GM10248 (cell line): Measurements from ENCODE around the gene OR10H3.

ENCODE experiments used
- CTCF ChIA-PET: fragments of 300-600 bp; sonication (Branson Sonifier 250); formaldehyde crosslinking; extraction: SDS; loops from one replicate; lab custom pipeline; 2021; ENCODE audit warnings: antibody characterized with exemption; lab: Yijun Ruan, JAX
- POLR2A ChIA-PET: fragments of 350-650 bp; sonication (Branson Sonifier 250); formaldehyde crosslinking; extraction: SDS; loops from one replicate; lab custom pipeline; 2020; ENCODE audit warnings: antibody characterized with exemption; lab: Yijun Ruan, JAX
- DNase-seq: peaks from one replicate; pipeline ENCODE4 v3.0.0; 2012; ENCODE audit errors: extremely low spot score
- TF ChIP-seq, protein P1 (sequence below): IDR thresholded peaks from 2 replicates; pipeline ENCODE4 v1.5.1; 2012; ENCODE audit warnings: mild to moderate bottlenecking, low read depth; ENCODE audit errors: extremely low read depth, missing control alignments, control extremely low read depth

OR10H3 gene

DNA sequence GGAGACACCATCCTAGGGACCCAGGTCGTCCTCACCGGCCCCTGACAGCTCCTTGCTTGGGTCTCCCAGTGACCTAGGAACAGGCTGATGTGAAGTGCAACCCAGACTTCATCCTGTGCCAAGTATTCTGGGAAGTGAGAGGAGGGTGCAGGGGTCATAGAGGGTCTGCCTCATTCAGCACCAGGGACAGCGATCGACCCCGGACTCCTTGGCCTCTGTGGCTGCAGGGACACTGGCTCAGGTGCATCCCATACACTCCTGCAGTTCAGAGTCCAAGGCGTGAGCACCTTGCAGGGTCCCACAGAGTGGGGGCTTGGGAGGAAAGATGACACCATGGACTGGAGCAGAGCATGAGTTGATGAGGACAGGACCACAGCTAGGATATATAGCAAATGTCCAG lies 20.0 kb upstream of the OR10H3 start:
- no peak for DNase-seq
- ChIA-PET POLR2A (no interaction called here), CTCF (no interaction called here)
- TF ChIP-seq, protein P1, sequence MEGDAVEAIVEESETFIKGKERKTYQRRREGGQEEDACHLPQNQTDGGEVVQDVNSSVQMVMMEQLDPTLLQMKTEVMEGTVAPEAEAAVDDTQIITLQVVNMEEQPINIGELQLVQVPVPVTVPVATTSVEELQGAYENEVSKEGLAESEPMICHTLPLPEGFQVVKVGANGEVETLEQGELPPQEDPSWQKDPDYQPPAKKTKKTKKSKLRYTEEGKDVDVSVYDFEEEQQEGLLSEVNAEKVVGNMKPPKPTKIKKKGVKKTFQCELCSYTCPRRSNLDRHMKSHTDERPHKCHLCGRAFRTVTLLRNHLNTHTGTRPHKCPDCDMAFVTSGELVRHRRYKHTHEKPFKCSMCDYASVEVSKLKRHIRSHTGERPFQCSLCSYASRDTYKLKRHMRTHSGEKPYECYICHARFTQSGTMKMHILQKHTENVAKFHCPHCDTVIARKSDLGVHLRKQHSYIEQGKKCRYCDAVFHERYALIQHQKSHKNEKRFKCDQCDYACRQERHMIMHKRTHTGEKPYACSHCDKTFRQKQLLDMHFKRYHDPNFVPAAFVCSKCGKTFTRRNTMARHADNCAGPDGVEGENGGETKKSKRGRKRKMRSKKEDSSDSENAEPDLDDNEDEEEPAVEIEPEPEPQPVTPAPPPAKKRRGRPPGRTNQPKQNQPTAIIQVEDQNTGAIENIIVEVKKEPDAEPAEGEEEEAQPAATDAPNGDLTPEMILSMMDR = no peak

DNA sequence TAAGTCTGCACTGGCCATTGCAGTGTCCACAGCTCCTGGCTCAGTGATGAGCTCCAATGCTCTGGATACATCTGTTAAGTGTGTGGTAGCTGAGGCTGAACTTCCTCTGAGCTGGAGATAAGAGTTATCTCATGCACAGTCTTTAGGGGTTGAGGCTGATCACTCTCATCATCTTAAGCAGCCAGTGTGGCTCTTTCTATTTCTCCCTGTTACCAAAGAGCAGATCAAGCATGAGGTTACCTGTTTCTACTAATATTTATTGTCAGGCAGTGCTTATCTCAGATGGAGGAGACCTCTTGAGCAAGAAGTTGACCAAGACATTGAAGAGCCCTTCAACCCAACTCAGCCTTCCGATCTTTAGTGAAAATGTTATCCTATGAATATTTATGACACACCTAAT lies 16.5 kb upstream of the OR10H3 start:
- CTCF ChIA-PET = no interaction called here
- no peak for DNase-seq
- POLR2A ChIA-PET = no interaction called here
- TF ChIP-seq, protein P1 = no peak

DNA sequence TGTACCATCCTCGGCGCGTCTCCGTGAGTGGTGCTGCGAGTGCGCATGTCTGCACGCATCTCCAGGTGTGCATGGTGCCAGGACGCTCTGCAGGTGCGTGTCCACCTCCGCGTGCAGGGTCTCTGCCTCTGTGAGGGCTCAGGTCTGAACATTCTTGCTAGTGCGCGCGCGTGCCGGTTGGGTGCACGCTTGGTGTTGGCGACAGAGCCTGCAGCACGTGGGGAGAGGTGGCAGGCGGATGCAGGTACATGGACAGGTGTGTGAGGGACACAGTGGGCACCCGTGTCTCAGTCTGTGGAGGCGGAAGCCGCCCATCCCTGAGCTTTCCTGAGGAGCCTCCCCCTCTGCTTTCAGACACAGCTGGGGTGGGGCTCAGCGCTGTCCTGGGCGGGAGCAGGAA lies 14.8 kb upstream of the OR10H3 start:
- no peak for DNase-seq
- ChIA-PET CTCF (no interaction called here), POLR2A (no interaction called here)
- TF ChIP-seq, protein P1 = no peak

DNA sequence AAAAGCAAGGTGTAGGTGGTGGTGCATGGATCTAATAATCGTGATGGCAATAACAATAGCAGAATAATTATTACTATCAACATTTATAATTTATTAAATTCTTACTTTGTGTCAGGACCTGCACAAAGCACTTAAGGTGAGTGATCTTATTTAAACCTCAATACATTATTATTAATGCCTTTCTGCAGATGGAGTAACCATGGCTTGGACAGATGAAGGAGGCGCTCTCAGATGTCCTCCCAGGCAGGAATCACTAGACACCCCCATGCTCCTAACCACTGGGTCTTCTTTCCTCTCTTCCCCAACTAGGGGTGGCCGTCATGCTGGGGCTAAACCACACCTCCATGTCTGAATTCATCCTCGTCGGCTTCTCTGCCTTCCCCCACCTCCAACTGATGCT lies 10.1 kb upstream of the OR10H3 start, which contains the start of gene OR10H2:
TSS of gene OR10H2 (plus strand) at position 301 of the 400 bp plus-strand sequence. CDS start at position 321, 20 bp downstream.
- POLR2A ChIA-PET = no interaction called here
- TF ChIP-seq, protein P1 = no peak
- DNase-seq = no peak
- CTCF ChIA-PET = no interaction called here

DNA sequence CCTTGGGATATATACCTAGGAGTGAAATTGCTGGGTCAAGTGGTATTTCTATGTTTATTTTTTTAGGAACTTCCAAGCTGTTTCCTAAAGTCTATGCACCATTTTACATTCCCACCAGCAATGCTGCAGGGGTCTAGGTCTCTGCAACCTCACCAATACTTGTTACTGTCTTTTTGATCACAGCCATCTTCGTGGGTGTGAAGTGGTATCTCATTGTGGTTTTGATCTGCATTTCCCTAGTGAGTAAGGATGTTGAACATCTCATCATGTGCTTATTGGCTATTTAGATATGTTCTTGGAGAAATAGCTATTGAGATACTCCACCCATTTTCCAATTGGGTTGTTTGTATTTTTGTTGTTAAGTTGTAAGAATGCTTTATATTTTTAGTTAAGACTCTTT lies 7.2 kb upstream of the OR10H3 start:
- TF ChIP-seq, protein P1 = no peak
- ChIA-PET CTCF (interaction anchor here (0.7 kb wide), 1 partner anchor 24 kb away, joined by 3 read pairs; no protein-coding TSS in a partner anchor), POLR2A (no interaction called here)
- DNase-seq = no peak

DNA sequence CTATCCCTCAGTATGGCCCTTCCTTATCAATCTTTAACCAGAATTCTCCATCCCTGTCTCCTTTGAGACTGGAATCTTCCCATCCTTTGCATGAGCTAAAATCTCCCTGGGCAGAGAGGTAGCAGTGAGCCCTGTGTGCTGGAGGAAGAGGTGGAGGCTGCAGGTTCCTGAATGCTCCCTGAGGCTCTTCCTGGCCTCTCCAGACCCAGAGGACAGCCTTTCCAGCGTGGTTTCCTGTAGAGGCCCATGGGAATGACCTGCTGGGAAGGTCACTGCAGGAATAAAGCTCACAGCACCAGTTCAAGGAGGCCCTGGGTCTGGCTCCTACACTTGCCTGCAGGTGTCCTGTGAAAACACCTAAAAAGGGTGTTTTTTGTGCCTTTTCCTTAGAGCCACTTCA lies 5.4 kb upstream of the OR10H3 start:
- CTCF ChIA-PET = interaction anchor here (0.9 kb wide), 1 partner anchor 16 kb away, joined by 3 read pairs; no protein-coding TSS in a partner anchor
- TF ChIP-seq, protein P1 = no peak
- POLR2A ChIA-PET = no interaction called here
- DNase-seq = no peak
